K562 (cell line): ENCODE measurements around the gene MLST8. TPM values are rescaled to one million over a fixed set of nuclear protein-coding genes. Genes with fewer than 3 reads are reported as not detected.

Experiments used
- ATAC-seq: fragments of 200-7000 bp; cut with Tn5 transposase; 3 replicates; pipeline ENCODE4 v1.9.1; 2020; ENCODE audit warnings: moderate library complexity
- BruUV-seq: library from RNA; stranded (reverse); fragments of 400-500 nt; replicated peaks from 2 replicates; lab custom pipeline; 2021; lab: Mats Ljungman, UMichigan
- CTCF ChIA-PET: fragments of 300-600 bp; formaldehyde crosslinking; extraction: SDS; loops from one replicate; lab custom pipeline; 2021; ENCODE audit warnings: low intra/inter-chr PET ratio; lab: Yijun Ruan, JAX
- POLR2A ChIA-PET: fragments of 300-600, 350-650 bp; sonication (Branson Sonifier 250); formaldehyde crosslinking; extraction: SDS; loops from one replicate; lab custom pipeline; 2021; ENCODE audit warnings: antibody characterized with exemption, inconsistent platforms; lab: Yijun Ruan, JAX
- DNase-seq, 4 experiments: peaks; one replicate each; pipeline versions ENCODE4 v3.0.0 to v3.0.0-alpha.2; 2011 to 2018; ENCODE audit warnings: low spot score in 3 of 4, mixed read lengths in 3 of 4; ENCODE audit errors: extremely low read depth in 1 of 4
- FAIRE-seq: peaks from 2 replicates; lab custom pipeline; 2011; peaks lifted over from hg19 to GRCh38; lab: Jason Lieb, UNC
- H2AFZ ChIP-seq: 2 replicates; pipeline ENCODE4 v1.6.0; 2011; ENCODE audit warnings: low read depth, low read length, control low read depth, inconsistent platforms
- H3K27ac ChIP-seq: fragments of 200-600 bp; 3 replicates; pipeline ENCODE4 v1.8.0; 2011; ENCODE audit warnings: low read depth, mild to moderate bottlenecking, control low read depth, inconsistent platforms, low read length, moderate library complexity, mixed read lengths; ENCODE audit errors: extremely low read depth
- H3K27me3 ChIP-seq, 2 experiments: fragments of 300-600 bp in 1 of 2; 2 replicates in 1 of 2; 3 replicates in 1 of 2; pipeline versions ENCODE4 v1.6.0 to v1.8.0; 2011; ENCODE audit warnings: inconsistent platforms in 2 of 2, low read length in 2 of 2, mild to moderate bottlenecking in 1 of 2, mixed read lengths in 1 of 2, moderate library complexity in 1 of 2; ENCODE audit not compliant: control insufficient read depth in 2 of 2, insufficient read depth in 2 of 2
- H3K36me3 ChIP-seq: fragments of 300-600 bp; 3 replicates; pipeline ENCODE4 v1.8.0; 2011; ENCODE audit warnings: mild to moderate bottlenecking, low read length, inconsistent platforms; ENCODE audit not compliant: control insufficient read depth, insufficient read depth
- H3K4me1 ChIP-seq, 2 experiments: fragments of 200-600 bp in 1 of 2; replicated peaks in 1 of 2; 2 replicates in 1 of 2; 3 replicates in 1 of 2; pipeline versions ENCODE4 v1.5.1 to v1.8.0; 2011; ENCODE audit warnings: inconsistent platforms in 2 of 2, low read length in 2 of 2, mild to moderate bottlenecking in 1 of 2, mixed read lengths in 1 of 2, moderate library complexity in 1 of 2; ENCODE audit not compliant: control insufficient read depth in 2 of 2, insufficient read depth in 2 of 2
- H3K4me2 ChIP-seq: 2 replicates; pipeline ENCODE4 v1.6.1; 2011; ENCODE audit warnings: low read length, control low read depth, inconsistent platforms, mixed read lengths; ENCODE audit not compliant: insufficient read depth
- H3K4me3 ChIP-seq: fragments of 200-600 bp; sonication (generic), shearing (Covaris generic); 2 replicates; pipeline ENCODE4 v1.5.1; 2016; ENCODE audit warnings: control low read depth, inconsistent platforms
- H3K79me2 ChIP-seq: fragments of 200-600 bp; 3 replicates; pipeline ENCODE4 v1.8.0; 2011; ENCODE audit warnings: low read length, inconsistent platforms; ENCODE audit not compliant: control insufficient read depth, insufficient read depth
- H3K9ac ChIP-seq, 2 experiments: 2 replicates each; pipeline versions ENCODE4 v1.6.0 to v1.6.1; 2011; ENCODE audit warnings: low read depth in 2 of 2, low read length in 2 of 2, control low read depth in 1 of 2, inconsistent platforms in 1 of 2, mild to moderate bottlenecking in 1 of 2, mixed read lengths in 1 of 2; ENCODE audit not compliant: insufficient read depth in 1 of 2
- H3K9me1 ChIP-seq: one replicate; pipeline ENCODE4 v1.6.0; 2011; ENCODE audit warnings: inconsistent platforms, mild to moderate bottlenecking, low read length, moderate library complexity; ENCODE audit not compliant: control insufficient read depth, insufficient read depth
- H3K9me3 ChIP-seq: replicated peaks from 2 replicates; pipeline ENCODE4 v1.5.1; 2011; ENCODE audit warnings: low read depth, low read length, inconsistent platforms; ENCODE audit not compliant: control insufficient read depth, insufficient read depth
- H4K20me1 ChIP-seq: replicated peaks from 2 replicates; pipeline ENCODE4 v1.6.1; 2011; ENCODE audit warnings: low read length, inconsistent platforms, mixed read lengths; ENCODE audit not compliant: control insufficient read depth, insufficient read depth
- HSF4 ChIP-seq: fragments of 250-450 bp; sonication (Bioruptor Pico); IDR thresholded peaks from 2 replicates; pipeline ENCODE4 v2.1.2; 2022; ENCODE audit warnings: mild to moderate bottlenecking, moderate library complexity, borderline replicate concordance
- ZNF318 ChIP-seq, 2 experiments: fragments of 450-650 bp; IDR thresholded peaks; 2 replicates each; pipeline ENCODE4 v1.6.1; 2016; ENCODE audit warnings: mild to moderate bottlenecking in 2 of 2, borderline replicate concordance in 1 of 2, low read depth in 1 of 2, moderate library complexity in 1 of 2
- WGBS: fragments of 100-300 bp; shearing (Covaris generic); methylation state at CpG from one replicate; pipeline ENCODE4 v1.1.6; 2016; ENCODE audit warnings: low coverage, mixed read lengths; ENCODE audit not compliant: insufficient coverage; ENCODE audit errors: missing lambda C conversion rate; 5-methylcytosine and 5-hydroxymethylcytosine counted together
- in situ Hi-C: fragments of 300-500 bp; cut with MboI; formaldehyde crosslinking; loops from 4 replicates; pipeline ENCODE4 v1.15.0; 2018; ENCODE audit warnings: inconsistent platforms, mixed read lengths
- intact Hi-C: fragments of 100-400 bp; cut with micrococcal nuclease; formaldehyde crosslinking; loops from 2 replicates; pipeline ENCODE4 v1.14.2; 2022
- polyA plus RNA-seq, 8 experiments: library from polyadenylated mRNA; depleted of rRNA in 4 of 8; stranded (reverse) in 5 of 8; unstranded in 3 of 8; fragments of >200 nt; fragmentation: Nextera tagmentation in 2 of 8; fragmentation: Illumina TruSeq in 1 of 8; extraction: Ambion mirVana in 2 of 8; extraction: Trizol in 1 of 8; gene quantifications; 2 replicates each; pipeline versions ENCODE4 v1.2.1 to v1.2.3, GENCODE V29; 2011 to 2014; ENCODE audit warnings: inconsistent platforms in 1 of 8, missing spikeins in 1 of 8
- total RNA-seq, 7 experiments: library from RNA; depleted of rRNA in 6 of 7; stranded (reverse); fragments of >200 nt in 6 of 7; fragmentation: Illumina TruSeq in 2 of 7; extraction: Trizol in 2 of 7; gene quantifications; 2 replicates each; pipeline versions ENCODE4 v1.2.1 to v1.2.3, GENCODE V29; 2011 to 2021; ENCODE audit warnings: low replicate concordance in 1 of 7

The MLST8 gene
- total and polyA plus RNA-seq, 9 of the 15 experiments (the other 6 are each of a cell fraction or from before 2014, with no cell fraction given) = 1.5 to 116 (median 43.3) TPM

- in situ Hi-C loops (no loop called here), intact Hi-C loops (no loop called here)
- FAIRE-seq = no peak
- Histone ChIP-seq H3K4me2 (no peak overlapping the region), H3K4me3 (no peak overlapping the region), H3K4me1 (peaks cover 3 to 69% of the 10 kb centered on the region in 2 experiments; a peak in 4 of 5 replicates), H3K27ac (no peak overlapping the region), H4K20me1 (0 out of 2 replicates have a peak, but pooled peaks cover 6% of the 10 kb centered on the region), H3K9ac (peak overlapping the region in 1 of 2 experiments; percentile 58; a peak in 2 of 4 replicates), H3K27me3 (no peaks in the 10 kb centered on the region), H3K9me1 (no peaks in the 10 kb centered on the region), H3K9me3 (no peaks in the 10 kb centered on the region), H3K36me3 (no peaks in the 10 kb centered on the region), H2AFZ (no peak overlapping the region), H3K79me2 (no peaks in the 10 kb centered on the region)
- CTCF ChIA-PET = no interaction called here
- TF ChIP-seq HSF4 (CRISPR knock-in tag) (no peak), ZNF318 (IDR thresholded peaks at IDR 0.05; ENCODE audit: borderline replicate concordance in 1 of 2, low read depth in 1 of 2) (no peak)
- ATAC-seq = no peak
- DNase-seq = no peak
- BruUV-seq = no TSS peak
- POLR2A ChIA-PET = interaction anchor here (1.1 to 3.4 kb wide), 5 partner anchors 9 to 40 kb away, joined by 3 to 11 read pairs (median 5); partner anchors contain the start of gene TRAF7
- 55% methylated on average over 17 of the region's 25 CpGs for WGBS
These were observed 14.4 kb upstream of the MLST8 start for GRCh38 chr16:2190659-2191445.
